CD4-positive, alpha-beta T cell (primary cell): ENCODE measurements around the gene ARL15. TPM values are rescaled to one million over a fixed set of nuclear protein-coding genes. Genes with fewer than 3 reads are reported as not detected.

Experiments used
- ATAC-seq: fragments of 200-7000 bp; cut with Tn5 transposase; one replicate; pipeline ENCODE4 v1.10.0; 2022; ENCODE audit warnings: mild to moderate bottlenecking; ENCODE audit not compliant: poor library complexity
- CTCF ChIA-PET: fragments of 350-600 bp; sonication (Branson Sonifier 250); formaldehyde crosslinking; loops from one replicate; lab custom pipeline; 2021; ENCODE audit warnings: antibody characterized with exemption, inconsistent platforms; lab: Charles Lee
- POLR2A ChIA-PET: fragments of 350-600 bp; sonication (Branson Sonifier 250); formaldehyde crosslinking; loops from one replicate; lab custom pipeline; 2021; ENCODE audit warnings: antibody characterized with exemption, inconsistent platforms; lab: Charles Lee
- DNase-seq, 14 experiments: peaks; one replicate each; pipeline ENCODE4 v3.0.0-alpha.2; 2013 to 2020; ENCODE audit warnings: mixed read lengths in 2 of 14
- H3K27ac ChIP-seq, 2 donors: one replicate each; pipeline versions ENCODE4 v1.5.1 to v1.7.0; 2013; ENCODE audit warnings: low read length in 2 of 2, low read depth in 1 of 2, mild to moderate bottlenecking in 1 of 2
- H3K27me3 ChIP-seq, 2 experiments: 1 replicate in 1 of 2; 2 replicates in 1 of 2; pipeline versions ENCODE4 v1.6.1 to v1.7.0; 2013; ENCODE audit warnings: low read length in 2 of 2, control low read depth in 1 of 2, mild to moderate bottlenecking in 1 of 2, moderate library complexity in 1 of 2; ENCODE audit not compliant: insufficient read depth in 2 of 2, control insufficient read depth in 1 of 2
- H3K36me3 ChIP-seq: one replicate; pipeline ENCODE4 v1.6.1; 2013; ENCODE audit warnings: low read length, control low read depth; ENCODE audit not compliant: insufficient read depth
- H3K4me1 ChIP-seq: one replicate; pipeline ENCODE4 v1.6.1; 2013; ENCODE audit warnings: low read length, control low read depth; ENCODE audit not compliant: insufficient read depth
- H3K4me3 ChIP-seq: one replicate; pipeline ENCODE4 v1.5.1; 2013; ENCODE audit warnings: mild to moderate bottlenecking, low read length, moderate library complexity
- H3K9me3 ChIP-seq, 2 experiments: 1 replicate in 1 of 2; 2 replicates in 1 of 2; pipeline versions ENCODE4 v1.6.1 to v1.7.0; 2013; ENCODE audit warnings: low read length in 2 of 2, mild to moderate bottlenecking in 2 of 2, control low read depth in 1 of 2, moderate library complexity in 1 of 2; ENCODE audit not compliant: control insufficient read depth in 1 of 2, insufficient read depth in 1 of 2
- H3K27ac Mint-ChIP-seq: one replicate; pipeline ENCODE4 v1.8.0; 2020; ENCODE audit warnings: mixed read lengths
- H3K27me3 Mint-ChIP-seq: one replicate; pipeline ENCODE4 v1.8.0; 2021; ENCODE audit warnings: mixed read lengths
- H3K36me3 Mint-ChIP-seq: one replicate; pipeline ENCODE4 v1.8.0; 2021; ENCODE audit warnings: low read depth, mixed read lengths
- H3K4me1 Mint-ChIP-seq: one replicate; pipeline ENCODE4 v1.8.0; 2021; ENCODE audit warnings: low read depth, mixed read lengths
- H3K4me3 Mint-ChIP-seq: one replicate; pipeline ENCODE4 v1.8.0; 2020; ENCODE audit warnings: mild to moderate bottlenecking, mixed read lengths
- H3K9me3 Mint-ChIP-seq: one replicate; pipeline ENCODE4 v1.8.0; 2020; ENCODE audit warnings: mixed read lengths
- intact Hi-C, 2 experiments: fragments of 100-400 bp; cut with DNase I in 1 of 2; cut with micrococcal nuclease in 1 of 2; formaldehyde crosslinking; loops; one replicate each; pipeline versions ENCODE4 v1.15.1 to v1.9.0; 2023 to 2025; cut with DNase I, micrococcal nuclease
- total RNA-seq, 174 experiments: library from RNA in 2 of 174; stranded (reverse) in 2 of 174; gene quantifications; one replicate each; pipeline ENCODE4 v1.2.3 and lab custom pipeline; 2021 to 2026
- TF ChIP-seq, protein P1 (sequence below): fragments of 200-600 bp; IDR thresholded peaks from one replicate; pipeline ENCODE4 v1.8.0; 2022; ENCODE audit warnings: antibody characterized with exemption, mild to moderate bottlenecking

Gene ARL15
- total RNA-seq, 2 experiments from 2014 or later, result 9.1 to 10.6 TPM

DNA sequence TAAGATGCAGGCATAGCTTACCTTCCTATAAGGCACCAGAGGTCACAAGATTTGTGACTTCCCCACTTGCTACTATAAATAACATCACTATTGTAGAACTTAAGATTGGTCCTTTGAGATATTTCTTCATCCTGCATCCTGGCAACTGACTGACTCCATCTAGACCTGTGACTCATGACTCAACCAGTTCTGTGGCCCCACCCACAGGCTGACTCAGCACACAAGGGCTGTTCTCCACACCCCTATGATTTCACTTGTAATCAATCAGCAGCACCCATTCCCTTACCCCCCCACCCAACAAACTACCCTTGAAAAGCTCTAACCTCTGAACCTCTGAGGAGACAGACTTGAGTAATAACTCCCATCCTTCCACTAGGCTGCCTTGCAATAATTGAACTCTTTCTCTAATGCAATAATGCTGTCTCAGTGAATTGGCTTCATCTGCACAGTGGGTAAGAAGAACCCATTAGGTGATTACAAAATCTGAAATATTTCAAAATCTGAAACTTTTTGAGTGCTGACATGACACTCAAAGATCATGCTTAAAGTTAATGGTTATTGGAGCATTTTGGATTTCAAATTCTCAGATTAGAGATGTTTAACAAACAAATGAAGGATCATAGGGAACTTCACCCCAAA is 296.7 kb downstream of the ARL15 start:
- Mint-ChIP-seq H3K4me3 (no peak overlapping the region), H3K27me3 (no peaks in the 10 kb centered on the region), H3K36me3 (peaks cover 45% of the 10 kb centered on the region), H3K27ac (no peak overlapping the region), H3K4me1 (no peaks in the 10 kb centered on the region), H3K9me3 (peaks cover 4% of the 10 kb centered on the region)
- Histone ChIP-seq H3K36me3 (no peaks in the 10 kb centered on the region), H3K27ac (no peak overlapping the region), H3K9me3 (peaks cover 4 to 7% of the 10 kb centered on the region in 2 experiments), H3K4me1 (no peaks in the 10 kb centered on the region), H3K27me3 (no peaks in the 10 kb centered on the region), H3K4me3 (no peak overlapping the region)
- ATAC-seq (no peak), DNase-seq (peak in 4 of 14 experiments; percentile 4 to 48 (median 17))
- intact Hi-C loops, result no loop called here
- ChIA-PET CTCF (no interaction called here), POLR2A (no interaction called here)
- TF ChIP-seq, protein P1, sequence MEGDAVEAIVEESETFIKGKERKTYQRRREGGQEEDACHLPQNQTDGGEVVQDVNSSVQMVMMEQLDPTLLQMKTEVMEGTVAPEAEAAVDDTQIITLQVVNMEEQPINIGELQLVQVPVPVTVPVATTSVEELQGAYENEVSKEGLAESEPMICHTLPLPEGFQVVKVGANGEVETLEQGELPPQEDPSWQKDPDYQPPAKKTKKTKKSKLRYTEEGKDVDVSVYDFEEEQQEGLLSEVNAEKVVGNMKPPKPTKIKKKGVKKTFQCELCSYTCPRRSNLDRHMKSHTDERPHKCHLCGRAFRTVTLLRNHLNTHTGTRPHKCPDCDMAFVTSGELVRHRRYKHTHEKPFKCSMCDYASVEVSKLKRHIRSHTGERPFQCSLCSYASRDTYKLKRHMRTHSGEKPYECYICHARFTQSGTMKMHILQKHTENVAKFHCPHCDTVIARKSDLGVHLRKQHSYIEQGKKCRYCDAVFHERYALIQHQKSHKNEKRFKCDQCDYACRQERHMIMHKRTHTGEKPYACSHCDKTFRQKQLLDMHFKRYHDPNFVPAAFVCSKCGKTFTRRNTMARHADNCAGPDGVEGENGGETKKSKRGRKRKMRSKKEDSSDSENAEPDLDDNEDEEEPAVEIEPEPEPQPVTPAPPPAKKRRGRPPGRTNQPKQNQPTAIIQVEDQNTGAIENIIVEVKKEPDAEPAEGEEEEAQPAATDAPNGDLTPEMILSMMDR, result no peak

DNA sequence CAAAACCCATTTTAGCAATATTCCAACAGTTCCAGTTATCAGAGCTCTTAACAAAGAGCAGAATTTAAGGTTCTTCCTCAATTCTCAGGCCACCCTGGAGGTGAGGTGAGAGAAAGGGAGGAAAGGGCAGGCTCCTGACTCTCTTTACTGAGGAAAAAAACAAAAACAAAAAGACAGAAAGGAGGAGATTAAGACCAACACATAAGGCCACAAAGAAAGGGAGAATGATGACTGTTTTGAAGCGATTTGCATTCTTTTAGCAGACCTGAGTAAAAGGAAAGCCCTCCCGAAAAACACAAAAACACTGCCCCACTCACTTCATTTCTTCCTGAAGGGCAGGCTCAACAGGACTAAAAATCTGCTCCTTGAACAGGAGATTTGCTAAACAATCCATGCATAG is 300.5 kb downstream of the ARL15 start:
- no peak overlapping the region for H3K27ac Mint-ChIP-seq
- H3K36me3 Mint-ChIP-seq, result peaks cover 17% of the 10 kb centered on the region
- POLR2A ChIA-PET, result no interaction called here

DNA sequence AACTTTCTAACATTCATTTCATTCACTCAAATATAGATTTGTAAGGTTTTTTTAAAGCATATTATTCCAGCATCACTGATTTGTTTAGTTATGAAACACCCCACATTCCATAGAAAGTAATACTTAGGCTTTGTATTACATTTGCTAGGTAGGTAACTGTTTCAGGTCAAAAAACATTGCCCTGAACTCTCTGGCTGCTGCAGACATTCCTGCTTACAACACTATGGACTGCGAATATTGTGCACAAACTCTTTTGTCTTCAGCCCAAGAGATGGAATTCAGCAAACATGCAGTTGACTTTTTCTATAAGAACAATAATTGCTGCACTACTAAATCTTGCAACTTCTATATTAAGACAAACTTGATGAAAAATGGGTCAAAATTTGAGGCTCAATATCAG is 301.0 kb downstream of the ARL15 start:
- no peaks in the 10 kb centered on the region for H3K27me3 ChIP-seq
- Mint-ChIP-seq H3K27ac (no peak overlapping the region), H3K9me3 (peaks cover 4% of the 10 kb centered on the region), H3K27me3 (no peaks in the 10 kb centered on the region), H3K4me3 (no peak overlapping the region), H3K36me3 (peaks cover 13% of the 10 kb centered on the region), H3K4me1 (no peaks in the 10 kb centered on the region)
- no peaks in the 10 kb centered on the region for H3K4me1 ChIP-seq
- H3K4me3 ChIP-seq, result no peak overlapping the region
- POLR2A ChIA-PET, result no interaction called here
- TF ChIP-seq, protein P1, result no peak
- CTCF ChIA-PET, result no interaction called here
- H3K27ac ChIP-seq, result no peak overlapping the region
- intact Hi-C loops, result no loop called here
- H3K36me3 ChIP-seq, result no peaks in the 10 kb centered on the region
- DNase-seq, result no peak
- peaks cover under 1 to 4% of the 10 kb centered on the region in 2 experiments for H3K9me3 ChIP-seq
- ATAC-seq, result no peak

More for the DNA sequence above, 300.5 kb downstream of the ARL15 start:
- TF ChIP-seq, protein P1, result no peak
- intact Hi-C loops, result no loop called here
- H3K36me3 ChIP-seq, result no peaks in the 10 kb centered on the region
- no peak overlapping the region for H3K4me3 Mint-ChIP-seq
- ATAC-seq (no peak), DNase-seq (no peak)
- no peaks in the 10 kb centered on the region for H3K4me1 Mint-ChIP-seq
- no peaks in the 10 kb centered on the region for H3K27me3 ChIP-seq
- peaks cover 4% of the 10 kb centered on the region for H3K9me3 Mint-ChIP-seq
- H3K9me3 ChIP-seq, result peaks cover 4 to 5% of the 10 kb centered on the region in 2 experiments
- no peak overlapping the region for H3K4me3 ChIP-seq
- no peak overlapping the region for H3K27ac ChIP-seq
- no peaks in the 10 kb centered on the region for H3K27me3 Mint-ChIP-seq
- no peaks in the 10 kb centered on the region for H3K4me1 ChIP-seq
- CTCF ChIA-PET, result no interaction called here
